Activated B cell treated with CpG ODN at 0.5 μM for 24 hours (primary cell): Measurements from ENCODE around the gene MSANTD3. TPM values are rescaled to one million over a fixed set of nuclear protein-coding genes. Genes with fewer than 3 reads are reported as not detected.

ENCODE experiments used
- ATAC-seq: fragments of 200-7000 bp; cut with Tn5 transposase; one replicate; pipeline ENCODE4 v1.10.0; 2021; ENCODE audit warnings: low read depth, mild to moderate bottlenecking, moderate library complexity
- CTCF ChIA-PET: fragments of 350-600 bp; sonication (Branson Sonifier 250); formaldehyde crosslinking; loops from one replicate; lab custom pipeline; 2021; ENCODE audit warnings: antibody characterized with exemption; lab: Charles Lee
- POLR2A ChIA-PET: fragments of 350-600 bp; sonication (Branson Sonifier 250); formaldehyde crosslinking; loops from one replicate; lab custom pipeline; 2021; ENCODE audit warnings: antibody characterized with exemption; lab: Charles Lee
- DNase-seq: peaks from one replicate; pipeline ENCODE4 v3.0.0; 2022
- H3K27ac Mint-ChIP-seq: one replicate; pipeline ENCODE4 v1.8.0; 2020; ENCODE audit warnings: mixed read lengths
- H3K27me3 Mint-ChIP-seq: one replicate; pipeline ENCODE4 v1.8.0; 2021; ENCODE audit warnings: mixed read lengths
- H3K36me3 Mint-ChIP-seq: one replicate; pipeline ENCODE4 v1.8.0; 2021; ENCODE audit warnings: low read depth, mixed read lengths
- H3K4me1 Mint-ChIP-seq: one replicate; pipeline ENCODE4 v1.8.0; 2021; ENCODE audit warnings: mixed read lengths
- H3K4me3 Mint-ChIP-seq: one replicate; pipeline ENCODE4 v1.8.0; 2020; ENCODE audit warnings: mild to moderate bottlenecking, mixed read lengths
- H3K9me3 Mint-ChIP-seq: one replicate; pipeline ENCODE4 v1.8.0; 2020; ENCODE audit warnings: mixed read lengths
- intact Hi-C: fragments of 100-400 bp; cut with micrococcal nuclease; formaldehyde crosslinking; loops from one replicate; pipeline ENCODE4 v1.15.1; 2024
- total RNA-seq: library from RNA; stranded (reverse); gene quantifications from 2 replicates; pipeline ENCODE4 v1.2.3, GENCODE V29; 2022
- TF ChIP-seq, protein P1 (sequence below): fragments of 200-600 bp; IDR thresholded peaks from one replicate; pipeline ENCODE4 v1.8.0; 2022; ENCODE audit warnings: antibody characterized with exemption, mild to moderate bottlenecking

The MSANTD3 gene
- total RNA-seq, 1 donor from 2014 or later, result 13.0 TPM

DNA sequence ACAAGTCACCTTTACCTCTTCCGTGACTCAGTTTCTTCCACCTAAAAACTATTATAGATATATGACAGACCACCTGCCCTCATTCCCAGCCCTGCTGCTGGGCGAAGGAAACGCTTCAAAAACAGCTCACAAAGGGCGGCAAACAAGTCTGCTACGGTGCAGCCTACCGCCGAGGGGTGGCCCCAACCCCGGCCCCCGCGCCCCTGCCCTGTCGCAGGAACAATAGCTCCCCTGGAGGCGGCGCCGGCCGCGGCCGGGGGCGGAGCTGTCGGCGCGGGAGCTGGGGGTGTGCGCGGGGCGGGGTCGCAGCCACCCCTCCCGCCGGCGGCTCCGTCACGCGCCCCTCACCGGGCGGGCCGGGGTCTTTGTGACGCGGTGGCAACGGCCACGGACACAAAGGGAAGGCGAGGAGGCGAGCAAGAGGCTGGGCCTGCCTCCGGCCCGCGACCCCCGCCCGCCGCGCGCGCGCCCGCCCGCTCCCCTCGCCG lies 45.9 kb downstream of the MSANTD3 start, which contains the start of gene TMEFF1:
TSS of gene TMEFF1 (plus strand) at position 362 of the 488 bp plus-strand sequence. CDS start 396 bp downstream, outside the sequence.
- Mint-ChIP-seq H3K27ac (no peak within 1 kb of the TSS), H3K9me3 (no peaks in the 10 kb centered on the region), H3K36me3 (no peaks in the 10 kb centered on the region), H3K4me3 (peak within 1 kb of the TSS; percentile 67), H3K27me3 (peaks cover 28% of the 10 kb centered on the region), H3K4me1 (peaks cover 11% of the 10 kb centered on the region)
- DNase-seq (peak; percentile 41), ATAC-seq (peak; percentile 71)
- POLR2A ChIA-PET, result no interaction called here
- CTCF ChIA-PET, result no interaction called here
- intact Hi-C loops, result loop anchor here (2.0 kb wide), 1 partner anchor 46 kb away; the partner anchor contains the start of gene MSANTD3
- TF ChIP-seq, protein P1, sequence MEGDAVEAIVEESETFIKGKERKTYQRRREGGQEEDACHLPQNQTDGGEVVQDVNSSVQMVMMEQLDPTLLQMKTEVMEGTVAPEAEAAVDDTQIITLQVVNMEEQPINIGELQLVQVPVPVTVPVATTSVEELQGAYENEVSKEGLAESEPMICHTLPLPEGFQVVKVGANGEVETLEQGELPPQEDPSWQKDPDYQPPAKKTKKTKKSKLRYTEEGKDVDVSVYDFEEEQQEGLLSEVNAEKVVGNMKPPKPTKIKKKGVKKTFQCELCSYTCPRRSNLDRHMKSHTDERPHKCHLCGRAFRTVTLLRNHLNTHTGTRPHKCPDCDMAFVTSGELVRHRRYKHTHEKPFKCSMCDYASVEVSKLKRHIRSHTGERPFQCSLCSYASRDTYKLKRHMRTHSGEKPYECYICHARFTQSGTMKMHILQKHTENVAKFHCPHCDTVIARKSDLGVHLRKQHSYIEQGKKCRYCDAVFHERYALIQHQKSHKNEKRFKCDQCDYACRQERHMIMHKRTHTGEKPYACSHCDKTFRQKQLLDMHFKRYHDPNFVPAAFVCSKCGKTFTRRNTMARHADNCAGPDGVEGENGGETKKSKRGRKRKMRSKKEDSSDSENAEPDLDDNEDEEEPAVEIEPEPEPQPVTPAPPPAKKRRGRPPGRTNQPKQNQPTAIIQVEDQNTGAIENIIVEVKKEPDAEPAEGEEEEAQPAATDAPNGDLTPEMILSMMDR, result no peak

DNA sequence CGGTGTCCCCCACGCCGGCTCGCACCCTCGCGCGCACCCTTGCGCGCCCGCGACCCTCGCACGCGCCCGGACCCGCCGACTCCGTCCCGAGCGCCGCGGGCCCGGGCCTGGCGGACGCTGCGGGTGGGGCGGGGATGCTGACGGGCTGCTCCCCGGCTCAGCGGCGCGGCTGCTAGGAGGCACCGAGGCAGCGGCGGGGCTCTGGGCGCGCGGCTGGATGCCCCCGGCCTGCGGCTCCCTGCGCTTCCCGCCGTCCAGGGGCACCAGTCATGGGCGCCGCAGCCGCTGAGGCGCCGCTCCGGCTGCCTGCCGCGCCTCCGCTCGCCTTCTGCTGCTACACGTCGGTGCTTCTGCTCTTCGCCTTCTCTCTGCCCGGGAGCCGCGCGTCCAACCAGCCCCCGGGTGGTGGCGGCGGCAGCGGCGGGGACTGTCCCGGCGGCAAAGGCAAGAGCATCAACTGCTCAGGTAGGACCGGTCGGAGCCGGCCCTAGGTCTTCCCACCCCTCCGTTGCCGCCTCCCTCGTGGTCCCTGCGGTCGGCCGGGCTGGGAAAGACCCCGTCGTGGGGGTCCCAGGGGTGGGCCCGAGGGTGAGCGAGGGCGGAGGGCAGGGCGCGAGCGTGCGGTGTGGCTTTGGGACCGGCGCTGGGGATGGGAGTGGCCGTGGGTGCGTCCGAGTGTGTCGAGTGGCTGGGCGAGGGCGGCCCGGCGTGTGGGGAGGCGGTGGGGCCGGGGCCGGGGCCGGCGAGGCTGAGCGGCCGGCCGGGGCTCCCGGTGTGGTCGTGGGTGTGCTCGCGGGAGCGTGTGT lies 46.5 kb downstream of the MSANTD3 start:
- Mint-ChIP-seq H3K27ac (no peak overlapping the region), H3K36me3 (no peaks in the 10 kb centered on the region), H3K4me3 (peak overlapping the region; percentile 64), H3K9me3 (no peaks in the 10 kb centered on the region), H3K4me1 (peaks cover 11% of the 10 kb centered on the region), H3K27me3 (peaks cover 28% of the 10 kb centered on the region)
- DNase-seq, result peak; percentile 37
- ATAC-seq, result peak; percentile 64
- ChIA-PET POLR2A (no interaction called here), CTCF (no interaction called here)
- intact Hi-C loops, result loop anchor here (2.0 kb wide), 1 partner anchor 47 kb away; the partner anchor contains the start of gene MSANTD3
- TF ChIP-seq, protein P1, result no peak

GRCh38 chr9:100474082-100474923 lies 47.4 kb downstream of the MSANTD3 start:
- Mint-ChIP-seq H3K4me1 (peaks cover 11% of the 10 kb centered on the region), H3K27me3 (peaks cover 28% of the 10 kb centered on the region), H3K36me3 (no peaks in the 10 kb centered on the region), H3K9me3 (no peaks in the 10 kb centered on the region), H3K27ac (no peak overlapping the region), H3K4me3 (peak overlapping the region; percentile 64)
- ChIA-PET CTCF (no interaction called here), POLR2A (no interaction called here)
- intact Hi-C loops, result no loop called here
- DNase-seq (no peak), ATAC-seq (peak; percentile 22)
- TF ChIP-seq, protein P1, result no peak

GRCh38 chr9:100474924-100475276 lies 48.0 kb downstream of the MSANTD3 start:
- peaks cover 6% of the 10 kb centered on the region for H3K9me3 Mint-ChIP-seq
- no peak overlapping the region for H3K4me3 Mint-ChIP-seq
- TF ChIP-seq, protein P1, result no peak
- H3K27ac Mint-ChIP-seq, result no peak overlapping the region
- H3K27me3 Mint-ChIP-seq, result peaks cover 34% of the 10 kb centered on the region
- DNase-seq, result no peak
- intact Hi-C loops, result no loop called here
- ATAC-seq, result no peak
- ChIA-PET CTCF (no interaction called here), POLR2A (no interaction called here)
- H3K36me3 Mint-ChIP-seq, result no peaks in the 10 kb centered on the region
- H3K4me1 Mint-ChIP-seq, result peaks cover 11% of the 10 kb centered on the region

DNA sequence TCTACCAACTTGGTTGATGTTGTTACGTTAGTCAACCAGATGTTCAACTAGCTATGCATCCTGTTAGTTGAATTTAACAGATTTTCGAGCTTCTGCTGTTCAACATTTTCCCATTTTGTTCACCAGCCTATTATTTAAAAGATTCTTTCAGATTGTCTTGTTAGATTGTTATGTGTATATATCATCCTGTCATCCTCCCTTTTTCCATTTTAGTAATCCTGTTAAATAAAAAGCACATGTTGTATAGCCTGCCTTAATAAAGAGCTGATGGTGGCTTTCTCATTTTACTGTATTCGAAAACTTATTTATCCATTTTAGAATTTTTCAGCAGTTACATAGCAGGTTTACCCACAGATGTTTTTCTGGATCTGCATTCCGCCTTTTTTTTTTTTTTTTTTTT lies 50.3 kb downstream of the MSANTD3 start:
- Mint-ChIP-seq H3K4me1 (peaks cover 10% of the 10 kb centered on the region), H3K36me3 (no peaks in the 10 kb centered on the region), H3K27me3 (peaks cover 35% of the 10 kb centered on the region), H3K27ac (no peak overlapping the region), H3K9me3 (peaks cover 7% of the 10 kb centered on the region), H3K4me3 (no peak overlapping the region)
- DNase-seq (no peak), ATAC-seq (no peak)
- ChIA-PET POLR2A (interaction anchor here (0.7 kb wide), 1 partner anchor 38 kb away, joined by 5 read pairs; no protein-coding TSS in a partner anchor), CTCF (no interaction called here)
- TF ChIP-seq, protein P1, result no peak
- intact Hi-C loops, result no loop called here
